GM19023 (cell line): ENCODE data around the gene CCDC40.

Experiments used
- ATAC-seq: cut with Tn5 transposase; IDR thresholded peaks from one replicate; pipeline ENCODE4 v1.9.1; 2021; ENCODE audit warnings: mild to moderate bottlenecking, moderate library complexity; ENCODE audit not compliant: unreplicated experiment

CCDC40 gene

DNA sequence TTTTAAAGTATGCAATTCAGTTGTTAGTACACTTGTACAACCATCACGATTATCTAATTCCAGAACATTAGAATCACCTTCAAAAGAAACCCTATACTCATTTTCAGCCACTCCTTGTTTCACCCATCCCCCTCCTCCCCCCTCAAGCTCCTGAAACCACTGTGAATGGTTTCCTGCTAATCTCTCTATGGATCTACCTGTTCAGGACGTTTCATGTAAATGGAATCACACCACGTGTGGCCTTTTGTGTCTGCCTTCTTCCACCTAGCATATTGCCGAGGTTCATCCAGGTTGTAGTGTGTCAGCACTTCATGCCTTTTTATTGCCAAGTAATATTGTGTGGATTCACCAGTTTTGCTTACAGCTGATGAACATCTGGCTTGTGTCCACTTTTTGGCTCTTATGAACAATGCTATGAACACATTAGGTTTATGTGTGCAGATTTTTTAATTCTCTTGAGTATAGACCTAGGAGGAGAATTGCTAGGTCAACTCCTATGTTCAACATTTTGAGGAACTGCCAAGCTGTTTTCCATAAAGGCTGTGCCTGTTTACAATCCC, 92.6 kb downstream of the CCDC40 start:
- no peak for ATAC-seq

DNA sequence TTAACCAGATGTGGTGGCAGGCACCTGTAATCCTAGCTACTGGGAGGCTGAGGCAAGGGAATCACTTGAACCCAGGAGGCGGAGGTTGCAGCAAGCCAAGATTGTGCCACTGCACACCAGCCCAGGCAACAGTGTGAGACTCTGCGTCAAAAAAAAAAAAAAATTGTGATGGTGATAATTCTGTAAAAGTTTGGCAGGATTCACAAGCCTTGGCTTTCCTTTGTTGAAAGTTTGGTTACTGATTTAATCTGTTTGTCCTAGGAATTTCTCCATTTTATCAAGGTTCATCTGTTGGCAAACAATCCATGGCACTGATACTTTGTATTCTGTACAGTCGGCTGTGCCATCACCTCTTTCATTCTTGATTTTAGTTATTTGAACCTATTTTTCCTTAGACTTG, 94.5 kb downstream of the CCDC40 start:
- no peak for ATAC-seq

DNA sequence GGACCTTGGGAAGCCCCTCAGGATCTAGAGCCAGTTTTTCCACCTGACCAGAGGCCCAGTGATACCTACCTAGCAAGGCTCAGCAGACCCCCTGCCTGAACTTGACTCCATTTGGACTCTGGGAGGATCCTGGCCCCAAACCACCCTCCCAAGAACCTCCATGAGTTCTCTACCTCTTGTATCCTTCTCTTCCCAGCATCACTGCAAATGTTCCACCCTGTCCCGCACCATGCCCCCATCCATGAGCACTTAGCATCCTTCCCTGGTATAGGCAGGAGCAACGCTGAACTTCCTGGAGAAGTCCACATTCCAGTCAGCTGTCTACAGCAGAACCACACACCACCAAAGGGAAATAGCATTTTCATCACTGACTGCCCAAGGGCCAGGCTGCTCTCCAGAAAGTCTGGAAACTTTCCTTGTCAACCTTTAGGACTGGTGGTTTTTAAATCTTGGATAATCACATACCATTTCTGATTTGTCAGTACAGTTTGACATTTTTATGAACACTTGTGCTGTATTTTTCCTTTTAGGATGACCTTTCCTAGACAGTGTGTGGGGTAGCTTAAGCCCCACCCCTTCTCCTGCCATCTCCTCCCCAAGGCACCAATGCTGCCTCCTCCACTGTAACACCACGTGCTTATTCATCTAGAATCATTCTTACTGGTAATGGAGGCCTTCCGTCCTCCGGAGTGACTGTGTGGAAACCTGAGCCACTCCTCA, 96.6 kb downstream of the CCDC40 start:
- no peak for ATAC-seq

DNA sequence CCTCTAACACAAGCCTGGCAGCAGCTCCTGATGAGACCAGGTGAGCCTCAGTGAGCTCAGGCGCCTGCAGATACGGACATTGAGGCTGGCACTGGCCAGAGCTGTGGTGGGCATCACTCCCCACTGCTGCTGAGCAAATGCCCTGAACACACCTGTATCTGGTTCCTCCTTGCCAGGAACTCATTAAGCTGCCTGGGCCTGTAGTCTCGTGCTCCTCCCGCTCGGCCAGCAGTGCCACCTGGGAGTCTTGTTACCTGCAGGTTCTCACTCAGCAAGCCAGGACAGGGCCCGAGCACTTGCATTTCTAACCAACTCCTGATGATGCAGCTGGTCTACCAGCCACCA, 97.2 kb downstream of the CCDC40 start:
- ATAC-seq: no peak

DNA sequence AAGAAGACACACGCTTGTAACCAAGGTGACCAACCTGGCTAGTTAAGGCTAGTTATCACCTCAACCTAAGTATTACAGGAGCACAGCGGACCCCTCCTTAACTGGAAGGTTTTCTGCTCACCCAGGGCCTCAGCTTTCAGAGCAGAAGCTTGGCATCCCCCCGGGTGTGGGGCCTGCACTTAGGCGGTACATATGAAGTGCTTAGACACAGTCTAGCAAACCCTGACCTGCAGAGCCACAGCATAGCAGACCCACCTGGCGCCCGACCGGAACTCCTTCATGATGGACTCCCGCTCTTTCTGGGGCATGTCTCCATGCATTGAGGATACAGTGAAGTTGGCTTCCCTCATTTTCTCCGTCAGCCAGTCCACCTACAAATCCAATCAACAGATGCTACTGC, 100.7 kb downstream of the CCDC40 start:
- no peak for ATAC-seq

DNA sequence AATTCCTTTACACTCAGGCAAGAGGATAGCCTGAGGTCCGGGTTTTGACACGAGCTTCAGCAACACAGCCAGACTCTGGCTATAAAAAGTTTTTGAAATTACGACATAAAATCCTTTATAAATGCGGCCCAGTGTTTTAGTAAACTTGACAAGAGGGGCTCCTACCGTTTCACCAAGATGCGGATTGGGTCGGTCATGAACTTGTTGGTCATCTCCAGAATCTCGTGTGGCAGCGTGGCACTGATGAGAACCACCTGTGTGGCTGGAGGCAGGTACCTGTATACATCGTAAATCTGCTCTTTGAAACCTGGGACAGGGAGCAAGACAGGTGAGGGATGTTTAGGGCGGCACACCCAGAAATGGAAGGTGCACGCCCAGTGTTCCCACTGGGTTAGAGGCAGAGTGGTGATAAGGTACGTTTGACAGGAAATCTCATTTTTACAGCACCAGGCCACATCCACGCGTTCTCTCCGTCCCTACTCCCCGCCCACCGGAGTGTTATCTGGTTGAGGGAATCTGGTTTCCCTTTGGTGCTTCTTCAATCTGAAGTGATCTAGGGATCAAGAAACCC, 102.5 kb downstream of the CCDC40 start:
- ATAC-seq: no peak

DNA sequence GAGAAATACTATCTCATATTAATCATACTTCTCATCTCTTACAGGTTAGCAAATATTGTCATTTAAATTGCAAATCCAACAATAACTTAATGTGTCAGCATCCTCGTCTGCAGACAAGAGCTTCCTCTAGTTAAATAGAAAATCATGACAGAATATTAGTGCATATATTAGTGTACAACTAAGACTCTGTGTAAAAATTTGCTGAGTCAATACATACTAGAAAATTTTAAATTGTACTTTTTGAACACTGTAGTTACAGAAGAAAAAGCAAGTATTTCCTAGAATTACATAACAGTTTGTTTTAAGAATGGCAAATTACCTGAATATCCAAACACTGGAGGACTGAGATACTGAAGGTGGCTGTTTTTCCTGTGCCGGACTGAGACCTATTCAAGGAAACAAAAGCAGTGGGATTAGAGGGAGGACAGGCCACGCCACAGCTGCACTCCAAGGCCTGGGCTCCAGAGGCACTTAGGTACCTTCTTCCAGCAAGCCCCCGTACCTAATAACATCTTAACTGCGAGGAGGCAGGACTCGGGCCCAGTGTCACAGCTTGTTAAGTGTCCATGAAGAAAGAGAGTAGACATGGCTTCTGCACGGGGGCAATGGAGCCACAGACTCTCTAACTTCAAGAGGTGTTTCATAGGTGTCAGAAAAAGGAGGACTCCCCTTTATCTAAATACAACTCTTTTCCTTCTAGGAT, 105.2 kb downstream of the CCDC40 start:
- no peak for ATAC-seq

DNA sequence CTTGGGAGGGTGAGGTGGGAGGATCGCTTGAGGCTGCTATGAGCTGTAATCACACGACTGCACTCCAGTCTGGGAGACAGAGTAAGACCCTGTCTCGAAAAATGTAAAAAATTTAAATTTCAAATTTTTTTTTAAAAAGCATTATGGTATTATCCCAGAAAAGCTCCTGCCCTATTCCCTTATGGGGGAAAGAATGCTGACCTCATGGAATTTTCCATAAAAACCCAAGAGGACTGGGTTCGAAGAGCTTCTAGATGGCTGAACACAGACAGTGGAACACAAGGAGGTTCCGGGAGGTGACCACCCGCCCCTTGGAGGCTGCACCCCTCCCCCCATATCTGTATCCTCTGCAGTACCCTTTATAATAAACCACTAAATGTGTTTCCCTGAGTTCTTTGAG, 106.5 kb downstream of the CCDC40 start:
- ATAC-seq: no peak

DNA sequence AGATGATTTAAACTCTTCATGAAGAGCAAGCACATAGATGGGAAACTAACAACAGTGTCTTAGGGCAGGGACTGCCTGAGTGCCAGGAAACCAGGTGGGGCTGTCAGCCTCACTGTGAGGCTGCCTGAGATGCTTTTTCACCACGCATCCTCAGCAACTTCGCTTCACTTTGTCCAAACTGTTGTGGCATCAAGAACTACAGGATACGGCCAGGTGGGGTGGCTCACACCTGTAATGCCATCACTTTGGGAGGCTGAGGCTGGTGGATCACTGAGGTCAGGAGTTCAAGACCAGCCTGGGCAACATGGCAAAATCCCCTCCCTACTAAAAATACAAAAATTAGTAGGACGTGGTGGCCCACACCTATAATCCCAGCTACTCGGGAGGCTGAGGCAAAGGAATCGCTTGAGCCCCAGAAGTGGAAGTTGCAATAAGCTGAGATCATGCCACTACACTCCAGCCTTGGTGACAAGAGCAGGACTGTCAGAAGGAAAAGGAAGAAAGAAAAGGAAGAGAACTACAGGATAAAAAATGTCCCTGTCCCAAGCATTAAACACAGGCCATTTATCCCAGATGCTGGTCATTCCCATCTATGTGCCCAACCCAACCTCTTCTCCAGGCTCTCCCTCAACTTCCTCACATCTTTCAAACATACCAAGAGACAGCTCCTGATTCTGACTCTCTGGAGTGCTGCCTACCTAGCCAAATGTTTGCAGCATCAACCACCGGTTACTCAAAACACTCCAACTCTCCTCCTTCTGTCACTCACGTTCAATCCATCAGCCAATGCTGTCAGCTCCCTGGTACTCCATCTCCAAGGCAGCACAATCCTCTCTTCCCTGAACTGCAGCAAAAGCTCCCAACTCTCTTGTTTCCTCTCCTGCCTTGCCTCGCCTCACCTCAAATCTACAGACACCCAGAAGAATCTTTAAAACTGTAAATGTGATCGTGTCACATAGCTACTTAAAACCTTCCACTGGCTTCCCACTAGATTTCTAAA, 108.9 kb downstream of the CCDC40 start:
- no peak for ATAC-seq

DNA sequence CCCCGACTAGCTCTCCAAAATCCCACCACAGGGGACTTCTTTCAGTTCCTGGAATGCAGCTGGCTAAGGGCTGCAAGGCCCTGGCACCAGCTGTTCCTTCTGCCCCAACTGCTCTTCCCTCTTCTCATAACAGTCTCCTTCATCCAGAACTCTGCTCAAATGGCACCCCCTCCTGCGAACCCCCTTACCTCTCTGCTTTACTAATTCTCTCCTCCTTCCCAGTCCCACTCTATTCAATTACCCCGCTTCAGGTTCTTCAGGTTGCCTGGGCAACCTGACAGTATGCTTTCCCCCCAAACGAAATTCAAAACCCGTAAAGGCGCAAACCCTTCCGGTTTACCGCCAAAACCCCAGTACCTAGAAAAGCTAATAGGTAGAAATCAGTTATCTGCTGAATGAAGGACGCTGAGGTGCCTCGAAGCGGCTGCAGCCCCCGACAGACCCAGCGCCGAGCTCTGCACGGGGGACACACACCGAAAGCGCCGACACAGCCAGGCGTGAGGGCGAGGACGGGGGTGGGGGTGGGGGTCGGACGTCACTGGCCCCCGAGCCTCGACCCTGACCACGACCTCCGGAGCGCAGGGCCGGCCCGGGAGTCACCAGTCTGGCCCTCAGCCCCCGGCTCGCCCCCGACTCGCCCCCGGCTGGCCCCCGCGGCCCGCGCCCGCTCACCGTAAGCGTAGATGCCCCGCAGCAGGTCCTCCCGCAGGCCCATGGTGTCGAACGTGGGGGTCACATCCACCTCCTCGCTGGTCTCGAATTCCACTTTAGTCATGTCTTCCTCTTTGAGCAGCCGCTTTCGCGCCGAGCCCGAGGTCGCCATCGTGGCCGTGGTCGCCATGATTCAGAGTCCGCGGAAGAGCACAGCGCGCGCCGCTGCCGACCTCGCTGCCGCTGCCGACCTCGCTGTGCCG, 109.9 kb downstream of the CCDC40 start:
- ATAC-seq: peak; percentile 8

DNA sequence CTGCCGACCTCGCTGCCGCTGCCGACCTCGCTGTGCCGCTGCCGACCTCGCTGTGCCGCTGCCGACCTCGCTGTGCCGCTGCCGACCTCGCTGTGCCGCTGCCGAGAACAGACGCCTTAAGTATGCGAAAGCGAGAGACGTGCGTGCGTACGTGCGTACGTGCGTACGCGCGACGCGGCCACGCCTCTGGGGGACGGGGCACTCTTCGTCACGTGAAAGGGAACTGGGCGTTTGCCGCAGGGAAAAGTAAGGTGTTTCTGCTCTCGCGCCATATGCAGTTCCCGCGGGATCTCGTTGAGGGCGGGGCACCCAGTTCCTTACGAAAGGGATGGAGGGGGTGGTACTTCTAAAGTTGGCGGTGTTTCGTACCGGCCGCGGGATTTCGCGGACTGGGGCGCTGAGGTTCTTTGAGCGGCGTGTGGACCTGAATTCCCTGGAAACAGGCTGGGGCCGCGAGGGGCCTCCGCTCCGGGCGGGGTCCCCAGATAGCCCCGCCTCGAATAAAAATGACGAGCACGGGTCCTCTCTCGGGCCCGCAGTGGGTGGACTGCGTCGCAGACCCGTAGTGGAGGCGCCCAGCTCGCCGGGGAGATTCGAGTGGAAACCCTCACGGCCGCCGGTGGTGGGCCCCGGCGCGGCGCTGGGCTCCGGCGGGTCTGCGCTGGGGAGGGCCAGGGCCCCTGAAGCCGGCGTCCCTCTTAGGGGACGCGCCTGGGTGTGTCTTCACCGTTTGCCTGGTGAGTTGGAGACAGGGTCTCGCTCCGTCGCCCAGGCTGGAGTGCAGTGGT, 110.8 kb downstream of the CCDC40 start, which contains the start of gene EIF4A3:
TSS of gene EIF4A3 (minus strand) at position 94 of the 788 bp plus-strand sequence. CDS start 167 bp downstream, outside the sequence.
- peak; percentile 80 for ATAC-seq
